Suprapubic skin (tissue), 4 donors: ENCODE measurements around the gene SLC10A3. TPM values are rescaled to one million over a fixed set of nuclear protein-coding genes. Genes with fewer than 3 reads are reported as not detected.
A peak's percentile ranks its signal among the peaks of the same experiment; 100 is the strongest.

Experiments
- DNase-seq, 2 donors: peaks; one replicate each; pipeline ENCODE4 v3.0.0-alpha.2; 2019; ENCODE audit warnings: low spot score in 2 of 2
- H3K27ac ChIP-seq: fragments of 200-600 bp; sonication (generic); one replicate; pipeline ENCODE4 v1.5.1; 2019
- H3K27me3 ChIP-seq: fragments of 200-600 bp; sonication (generic); one replicate; pipeline ENCODE4 v1.5.1; 2019
- H3K36me3 ChIP-seq: fragments of 200-600 bp; sonication (generic); one replicate; pipeline ENCODE4 v1.5.1; 2019
- H3K4me1 ChIP-seq: fragments of 200-600 bp; sonication (generic); one replicate; pipeline ENCODE4 v1.5.1; 2019
- H3K4me3 ChIP-seq: fragments of 200-600 bp; sonication (generic); one replicate; pipeline ENCODE4 v1.5.1; 2019; ENCODE audit warnings: mild to moderate bottlenecking
- H3K9me3 ChIP-seq: fragments of 200-600 bp; sonication (generic); one replicate; pipeline ENCODE4 v1.5.1; 2019
- CTCF ChIP-seq, 2 donors: fragments of 200-600 bp in 1 of 2; fragments of 450-650 bp in 1 of 2; sonication (generic) in 1 of 2; IDR thresholded peaks; one replicate each; pipeline ENCODE4 v1.5.1; 2016 to 2019; ENCODE audit warnings: antibody characterized with exemption in 2 of 2, mild to moderate bottlenecking in 1 of 2, moderate library complexity in 1 of 2
- EP300 ChIP-seq: sonication (generic); formaldehyde crosslinking; IDR thresholded peaks from one replicate; pipeline ENCODE4 v1.6.1; 2017; ENCODE audit warnings: antibody characterized with exemption
- POLR2A ChIP-seq, 2 donors: fragments of 450-650 bp; IDR thresholded peaks; one replicate each; pipeline ENCODE4 v1.6.1; 2017; ENCODE audit warnings: antibody characterized with exemption in 2 of 2, mild to moderate bottlenecking in 2 of 2, moderate library complexity in 2 of 2
- POLR2AphosphoS5 ChIP-seq, 3 donors: sonication (generic); formaldehyde crosslinking; IDR thresholded peaks; one replicate each; pipeline ENCODE4 v1.6.1; 2017; ENCODE audit warnings: antibody characterized with exemption in 3 of 3
- WGBS: methylation state at CpG from one replicate; pipeline ENCODE4 v1.1.5; 2018; 5-methylcytosine and 5-hydroxymethylcytosine counted together
- total RNA-seq, 4 donors: library from RNA; depleted of rRNA; stranded (reverse); fragments of >200 nt; gene quantifications; one replicate each; pipeline ENCODE4 v1.1.0, GENCODE V29; 2016

The SLC10A3 gene
- total RNA-seq, 4 donors from 2014 or later: 16.5 to 45.0 (median 38.8) TPM

- H3K4me1 ChIP-seq: peaks cover 20% of the 10 kb centered on the region
- DNase-seq: no peak
- no peak for TF ChIP-seq POLR2AphosphoS5 (IDR thresholded peaks at IDR 0.05)
- no peak for TF ChIP-seq EP300
- TF ChIP-seq CTCF (IDR thresholded peaks at IDR 0.05): no peak
- TF ChIP-seq POLR2A (IDR thresholded peaks at IDR 0.05): no peak
- 60% methylated on average over 2 of the region's 26 CpGs for WGBS
- H3K27me3 ChIP-seq: no peaks in the 10 kb centered on the region
- no peak overlapping the region for H3K27ac ChIP-seq
- H3K9me3 ChIP-seq: no peaks in the 10 kb centered on the region
- peaks cover 32% of the 10 kb centered on the region for H3K36me3 ChIP-seq
- H3K4me3 ChIP-seq: peak overlapping the region; percentile 62
These were observed 30.1 kb downstream of the SLC10A3 start for GRCh38 chrX:154460326-154460725.

GRCh38 chrX:154459832-154460231 lies 30.6 kb downstream of the SLC10A3 start:
- H3K4me3 ChIP-seq: peak overlapping the region; percentile 62
- H3K27ac ChIP-seq: no peak overlapping the region
- WGBS: 59% methylated on average over 8 of the region's 14 CpGs

GRCh38 chrX:154458954-154459778 lies 31.3 kb downstream of the SLC10A3 start:
- no peak for TF ChIP-seq EP300
- WGBS: 32% methylated on average over 8 of the region's 15 CpGs
- peak overlapping the region; percentile 62 for H3K4me3 ChIP-seq
- H3K27me3 ChIP-seq: no peaks in the 10 kb centered on the region
- H3K4me1 ChIP-seq: peaks cover 20% of the 10 kb centered on the region
- no peak for DNase-seq
- peaks cover 22% of the 10 kb centered on the region for H3K36me3 ChIP-seq
- no peaks in the 10 kb centered on the region for H3K9me3 ChIP-seq
- H3K27ac ChIP-seq: no peak overlapping the region

More at GRCh38 chrX:154459832-154460231, 30.6 kb downstream of the SLC10A3 start:
- H3K9me3 ChIP-seq: no peaks in the 10 kb centered on the region
- H3K4me1 ChIP-seq: peaks cover 20% of the 10 kb centered on the region
- peaks cover 28% of the 10 kb centered on the region for H3K36me3 ChIP-seq
- no peak for TF ChIP-seq POLR2A (IDR thresholded peaks at IDR 0.05)
- TF ChIP-seq CTCF (IDR thresholded peaks at IDR 0.05): no peak
- TF ChIP-seq POLR2AphosphoS5 (IDR thresholded peaks at IDR 0.05): no peak
- no peak for TF ChIP-seq EP300
- no peaks in the 10 kb centered on the region for H3K27me3 ChIP-seq
- DNase-seq: no peak

- H3K36me3 ChIP-seq: peaks cover 15% of the 10 kb centered on the region
- peak within 1 kb of the TSS; percentile 62 for H3K4me3 ChIP-seq
- H3K27me3 ChIP-seq: no peaks in the 10 kb centered on the region
- H3K4me1 ChIP-seq: peaks cover 20% of the 10 kb centered on the region
- H3K9me3 ChIP-seq: no peaks in the 10 kb centered on the region
- 52% methylated on average over 43 of the region's 88 CpGs for WGBS
- TF ChIP-seq EP300 (no peak), POLR2A (IDR thresholded peaks at IDR 0.05) (peak in 1 of 2 donors; percentile 71)
- peak within 1 kb of the TSS; percentile 34 for H3K27ac ChIP-seq
- no peak for DNase-seq
These were observed 32.1 kb downstream of the SLC10A3 start, which contains the start of gene PLXNA3 for GRCh38 chrX:154458116-154458953. Gene PLXNA3, plus strand, starts transcription at chrX:154458281. Its CDS starts 1,903 bp downstream, at chrX:154460184.

GRCh38 chrX:154457491-154458115 lies 32.8 kb downstream of the SLC10A3 start:
- Histone ChIP-seq H3K36me3 (peaks cover 13% of the 10 kb centered on the region), H3K27me3 (no peaks in the 10 kb centered on the region), H3K4me3 (peak overlapping the region; percentile 62), H3K4me1 (peaks cover 20% of the 10 kb centered on the region), H3K9me3 (no peaks in the 10 kb centered on the region), H3K27ac (peak overlapping the region; percentile 34)
- 34% methylated on average over 36 of the region's 65 CpGs for WGBS
- DNase-seq: no peak
- TF ChIP-seq EP300 (no peak), POLR2A (IDR thresholded peaks at IDR 0.05) (no peak), POLR2AphosphoS5 (IDR thresholded peaks at IDR 0.05) (no peak), CTCF (IDR thresholded peaks at IDR 0.05) (no peak)
